ENCODE measurements around the gene SPDYE17.
"Not testable (repeated sequence)": the region's sequence is repeated elsewhere in the genome, so short reads cannot be mapped to it uniquely, and the experiment has no call there.

- TF ChIP-seq, protein P1, sequence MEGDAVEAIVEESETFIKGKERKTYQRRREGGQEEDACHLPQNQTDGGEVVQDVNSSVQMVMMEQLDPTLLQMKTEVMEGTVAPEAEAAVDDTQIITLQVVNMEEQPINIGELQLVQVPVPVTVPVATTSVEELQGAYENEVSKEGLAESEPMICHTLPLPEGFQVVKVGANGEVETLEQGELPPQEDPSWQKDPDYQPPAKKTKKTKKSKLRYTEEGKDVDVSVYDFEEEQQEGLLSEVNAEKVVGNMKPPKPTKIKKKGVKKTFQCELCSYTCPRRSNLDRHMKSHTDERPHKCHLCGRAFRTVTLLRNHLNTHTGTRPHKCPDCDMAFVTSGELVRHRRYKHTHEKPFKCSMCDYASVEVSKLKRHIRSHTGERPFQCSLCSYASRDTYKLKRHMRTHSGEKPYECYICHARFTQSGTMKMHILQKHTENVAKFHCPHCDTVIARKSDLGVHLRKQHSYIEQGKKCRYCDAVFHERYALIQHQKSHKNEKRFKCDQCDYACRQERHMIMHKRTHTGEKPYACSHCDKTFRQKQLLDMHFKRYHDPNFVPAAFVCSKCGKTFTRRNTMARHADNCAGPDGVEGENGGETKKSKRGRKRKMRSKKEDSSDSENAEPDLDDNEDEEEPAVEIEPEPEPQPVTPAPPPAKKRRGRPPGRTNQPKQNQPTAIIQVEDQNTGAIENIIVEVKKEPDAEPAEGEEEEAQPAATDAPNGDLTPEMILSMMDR (IDR thresholded peaks at IDR 0.05) = not testable (repeated sequence)
- TF ChIP-seq ZFX (IDR thresholded peaks at IDR 0.05; ENCODE audit: borderline replicate concordance) = not testable (repeated sequence)
Measured at GRCh38 chr7:76983333-76983732, 48.8 kb downstream of the SPDYE17 start.
